Myocyte (in vitro differentiated cells): Measurements from ENCODE around the gene CYP2U1. TPM values are rescaled to one million over a fixed set of nuclear protein-coding genes. Genes with fewer than 3 reads are reported as not detected.
"Not testable (repeated sequence)": the region's sequence is repeated elsewhere in the genome, so short reads cannot be mapped to it uniquely, and the experiment has no call there.

ENCODE experiments used
- DNase-seq: peaks from one replicate; pipeline ENCODE4 v3.0.0-alpha.2; 2012; ENCODE audit warnings: low read depth
- total RNA-seq: library from RNA; depleted of rRNA; stranded (reverse); fragments of >200 nt; gene quantifications from 2 replicates; pipeline ENCODE4 v1.2.3, GENCODE V29; 2014

Gene CYP2U1
- total RNA-seq, 1 donor from 2014 or later: 11.5 TPM

GRCh38 chr4:107917500-107917899, 13.8 kb upstream of the CYP2U1 start:
- DNase-seq: no peak

GRCh38 chr4:107922486-107923473, 8.6 kb upstream of the CYP2U1 start:
- no peak for DNase-seq

GRCh38 chr4:107925713-107926112, 5.6 kb upstream of the CYP2U1 start:
- not testable (repeated sequence) for DNase-seq

GRCh38 chr4:107926875-107927274, 4.5 kb upstream of the CYP2U1 start:
- DNase-seq: not testable (repeated sequence)

GRCh38 chr4:107931775-107932321, 499 bp downstream of the CYP2U1 start:
- DNase-seq: no peak

- DNase-seq: no peak
Observed at GRCh38 chr4:107935246-107935645, 3.9 kb downstream of the CYP2U1 start.

- DNase-seq: no peak
Observed at GRCh38 chr4:107937040-107937439, 5.7 kb downstream of the CYP2U1 start.

GRCh38 chr4:107939307-107939706, 8.0 kb downstream of the CYP2U1 start:
- DNase-seq: no peak

- DNase-seq: no peak
Observed at GRCh38 chr4:107945809-107946208, 14.5 kb downstream of the CYP2U1 start.

- DNase-seq: no peak
Observed at GRCh38 chr4:107950746-107951540, 19.6 kb downstream of the CYP2U1 start.

- DNase-seq: no peak
Observed at GRCh38 chr4:107951551-107951950, 20.2 kb downstream of the CYP2U1 start.

GRCh38 chr4:107956011-107956410, 24.7 kb downstream of the CYP2U1 start:
- no peak for DNase-seq

GRCh38 chr4:107966903-107967302, 35.6 kb downstream of the CYP2U1 start:
- no peak for DNase-seq

GRCh38 chr4:107967519-107967918, 36.2 kb downstream of the CYP2U1 start:
- DNase-seq: not testable (repeated sequence)

GRCh38 chr4:107967921-107968320, 36.6 kb downstream of the CYP2U1 start:
- not testable (repeated sequence) for DNase-seq

GRCh38 chr4:107970063-107970798, 38.9 kb downstream of the CYP2U1 start:
- no peak for DNase-seq

GRCh38 chr4:107972605-107973004, 41.3 kb downstream of the CYP2U1 start:
- no peak for DNase-seq

GRCh38 chr4:107974523-107974922, 43.2 kb downstream of the CYP2U1 start:
- DNase-seq: no peak

- no peak for DNase-seq
Observed at GRCh38 chr4:107977482-107977881, 46.1 kb downstream of the CYP2U1 start.

- no peak for DNase-seq
Observed at GRCh38 chr4:107977966-107978705, 46.8 kb downstream of the CYP2U1 start.
